Naive thymus-derived CD8-positive, alpha-beta T cell (primary cell): Measurements from ENCODE around the gene LMO4. TPM values are rescaled to one million over a fixed set of nuclear protein-coding genes. Genes with fewer than 3 reads are reported as not detected.

ENCODE experiments used
- ATAC-seq, 2 donors: fragments of 150-1000 bp; cut with Tn5 transposase in 1 of 2; sonication (Bioruptor Pico), chemical (Tn5 transposase) in 1 of 2; 1 replicate in 1 of 2; 2 replicates in 1 of 2; pipeline ENCODE4 v1.10.0; 2021; ENCODE audit warnings: mild to moderate bottlenecking in 2 of 2, moderate library complexity in 2 of 2
- POLR2A ChIA-PET: fragments of 350-600 bp; sonication (Branson Sonifier 250); formaldehyde crosslinking; loops from one replicate; lab custom pipeline; 2021; ENCODE audit warnings: antibody characterized with exemption; lab: Charles Lee
- DNase-seq, 10 donors: peaks; one replicate each; pipeline versions ENCODE4 v3.0.0 to v3.0.0-alpha.2; 2020 to 2022
- H3K27ac Mint-ChIP-seq, 10 donors: one replicate each; pipeline ENCODE4 v1.8.0; 2020 to 2022; ENCODE audit warnings: mild to moderate bottlenecking in 10 of 10, mixed read lengths in 10 of 10, moderate library complexity in 4 of 10, inconsistent platforms in 1 of 10
- H3K27me3 Mint-ChIP-seq, 5 donors: one replicate each; pipeline ENCODE4 v1.8.0; 2021 to 2022; ENCODE audit warnings: mixed read lengths in 5 of 5
- H3K36me3 Mint-ChIP-seq, 3 donors: one replicate each; pipeline ENCODE4 v1.8.0; 2020 to 2022; ENCODE audit warnings: mixed read lengths in 3 of 3, mild to moderate bottlenecking in 2 of 3, inconsistent platforms in 1 of 3
- H3K4me1 Mint-ChIP-seq, 4 donors: one replicate each; pipeline ENCODE4 v1.8.0; 2021 to 2022; ENCODE audit warnings: mixed read lengths in 4 of 4
- H3K4me3 Mint-ChIP-seq, 10 donors: one replicate each; pipeline ENCODE4 v1.8.0; 2020 to 2022; ENCODE audit warnings: mild to moderate bottlenecking in 10 of 10, mixed read lengths in 10 of 10, moderate library complexity in 6 of 10, inconsistent platforms in 1 of 10
- H3K9me3 Mint-ChIP-seq, 9 donors: one replicate each; pipeline ENCODE4 v1.8.0; 2020 to 2022; ENCODE audit warnings: mixed read lengths in 9 of 9, mild to moderate bottlenecking in 3 of 9, inconsistent platforms in 1 of 9, moderate library complexity in 1 of 9
- polyA plus RNA-seq, 3 donors: library from polyadenylated mRNA; unstranded; fragments of 300-500 nt; fragmentation: Illumina TruSeq; gene quantifications; one replicate each; pipeline ENCODE4 v1.2.3, GENCODE V29; 2021
- total RNA-seq, 8 experiments: library from RNA in 2 of 8; stranded (reverse) in 2 of 8; gene quantifications; one replicate each; pipeline ENCODE4 v1.2.3 and lab custom pipeline; 2021 to 2026

The LMO4 gene
- total and polyA plus RNA-seq, 5 experiments from 2014 or later: 6.8 to 19.4 (median 13.0) TPM

DNA sequence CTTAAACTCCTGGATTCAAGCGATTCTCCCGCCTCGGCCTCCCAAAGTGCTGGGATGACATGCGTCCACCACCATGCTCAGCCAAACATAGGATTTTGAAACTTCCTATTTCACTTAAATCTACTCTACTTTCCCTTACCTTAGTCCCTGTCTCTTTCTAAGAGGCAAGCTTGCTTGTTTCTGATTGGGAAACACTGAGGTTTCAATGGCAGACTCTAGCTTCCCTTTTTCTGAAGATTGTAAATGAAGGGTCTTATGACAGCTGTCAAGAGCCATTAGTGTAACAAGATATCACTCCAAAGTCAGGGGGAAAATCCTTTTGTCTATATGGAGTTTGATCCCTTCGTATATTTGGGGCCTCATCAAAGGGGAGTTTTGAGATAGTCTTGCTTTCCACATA lies 23.5 kb upstream of the LMO4 start:
- no peak for DNase-seq
- Mint-ChIP-seq H3K27ac (no peak overlapping the region), H3K4me1 (no peaks in the 10 kb centered on the region), H3K4me3 (no peak overlapping the region), H3K27me3 (peaks cover 0 to 15% (median 1%) of the 10 kb centered on the region in 5 donors), H3K36me3 (no peaks in the 10 kb centered on the region), H3K9me3 (no peaks in the 10 kb centered on the region)
- POLR2A ChIA-PET: no interaction called here
- no peak for ATAC-seq

- POLR2A ChIA-PET: no interaction called here
Measured at GRCh38 chr1:87305762-87306161, 22.9 kb upstream of the LMO4 start.

GRCh38 chr1:87307306-87307705 lies 21.4 kb upstream of the LMO4 start:
- no peaks in the 10 kb centered on the region for H3K4me1 Mint-ChIP-seq
- no peaks in the 10 kb centered on the region for H3K9me3 Mint-ChIP-seq
- no peak overlapping the region for H3K27ac Mint-ChIP-seq
- no peak overlapping the region for H3K4me3 Mint-ChIP-seq
- no peak for ATAC-seq
- no peaks in the 10 kb centered on the region for H3K36me3 Mint-ChIP-seq
- DNase-seq: no peak
- H3K27me3 Mint-ChIP-seq: peaks cover 0 to 18% (median 2%) of the 10 kb centered on the region in 5 donors
- POLR2A ChIA-PET: no interaction called here

More at GRCh38 chr1:87305762-87306161, 22.9 kb upstream of the LMO4 start:
- no peaks in the 10 kb centered on the region for H3K9me3 Mint-ChIP-seq
- H3K4me1 Mint-ChIP-seq: no peaks in the 10 kb centered on the region
- no peak overlapping the region for H3K27ac Mint-ChIP-seq
- H3K27me3 Mint-ChIP-seq: peaks cover 0 to 18% (median 2%) of the 10 kb centered on the region in 5 donors
- ATAC-seq (no peak), DNase-seq (no peak)
- H3K4me3 Mint-ChIP-seq: no peak overlapping the region
- no peaks in the 10 kb centered on the region for H3K36me3 Mint-ChIP-seq

DNA sequence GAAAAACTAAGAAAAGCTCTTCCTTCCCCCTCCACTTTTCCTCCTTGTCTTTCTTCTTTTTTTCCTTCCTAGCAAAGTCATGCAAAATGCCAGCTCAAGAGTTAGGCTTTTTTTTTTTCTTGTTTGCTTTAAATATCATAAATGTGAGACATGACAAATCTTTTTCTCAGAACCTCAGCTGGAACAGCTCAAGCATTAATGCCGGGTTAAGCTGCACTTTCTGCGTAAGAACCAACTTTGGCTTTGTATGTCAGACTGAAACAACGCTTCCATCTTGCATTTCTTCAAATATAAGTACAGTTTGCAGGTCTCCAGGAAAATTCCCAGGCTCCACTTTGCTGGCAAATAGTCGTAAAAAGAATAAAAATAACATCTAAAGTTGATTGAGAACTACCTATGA lies 20.7 kb upstream of the LMO4 start:
- Mint-ChIP-seq H3K27ac (peak overlapping the region in 2 of 10 donors; percentile 8 to 57), H3K4me1 (no peaks in the 10 kb centered on the region), H3K27me3 (peaks cover 0 to 18% (median 2%) of the 10 kb centered on the region in 5 donors), H3K9me3 (no peaks in the 10 kb centered on the region), H3K4me3 (no peak overlapping the region), H3K36me3 (no peaks in the 10 kb centered on the region)
- ATAC-seq (no peak), DNase-seq (no peak)
- POLR2A ChIA-PET: no interaction called here

- Mint-ChIP-seq H3K9me3 (no peaks in the 10 kb centered on the region), H3K27ac (no peak overlapping the region), H3K27me3 (peaks cover 0 to 31% (median 2%) of the 10 kb centered on the region in 5 donors), H3K4me3 (no peak overlapping the region), H3K36me3 (no peaks in the 10 kb centered on the region), H3K4me1 (peaks cover 0 to 5% (median 0%) of the 10 kb centered on the region in 4 donors)
- POLR2A ChIA-PET: no interaction called here
- ATAC-seq (no peak), DNase-seq (no peak)
Measured at GRCh38 chr1:87314091-87314490, 14.6 kb upstream of the LMO4 start.

DNA sequence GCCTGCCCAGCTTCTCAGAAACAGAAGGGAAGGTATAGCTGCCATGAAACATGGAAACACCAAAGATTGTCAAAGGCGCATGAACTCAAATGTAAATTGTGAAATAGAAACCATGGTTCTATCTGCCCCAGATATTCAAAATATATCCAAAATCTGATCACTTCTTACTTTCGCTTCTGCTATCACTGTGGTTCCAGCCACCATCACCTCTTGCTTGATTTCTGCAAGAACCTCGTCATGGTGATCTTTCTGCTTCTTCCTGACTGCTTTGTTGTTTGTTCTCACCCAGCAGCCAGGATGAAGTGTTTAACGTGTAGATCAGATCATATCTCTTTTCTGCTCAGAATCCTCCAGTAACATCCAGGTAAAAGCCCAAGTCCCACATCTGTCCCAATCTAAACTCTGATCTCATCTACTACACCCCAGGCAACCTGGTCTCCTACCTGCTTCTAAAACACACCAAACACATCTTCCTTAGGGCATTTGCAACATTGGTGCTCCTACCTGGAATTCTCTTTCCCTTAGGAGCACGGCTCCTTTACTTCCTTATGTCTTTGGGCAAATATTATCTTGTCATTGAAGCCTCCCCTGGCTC lies 10.5 kb upstream of the LMO4 start:
- Mint-ChIP-seq H3K36me3 (no peaks in the 10 kb centered on the region), H3K4me1 (peaks cover 0 to 5% (median 0%) of the 10 kb centered on the region in 4 donors), H3K27ac (peak overlapping the region in 1 of 10 donors; percentile 9), H3K27me3 (peaks cover 0 to 17% (median 4%) of the 10 kb centered on the region in 5 donors), H3K9me3 (no peaks in the 10 kb centered on the region), H3K4me3 (no peak overlapping the region)
- POLR2A ChIA-PET: no interaction called here
- no peak for ATAC-seq
- DNase-seq: no peak

- H3K27me3 Mint-ChIP-seq: peaks cover 0 to 17% (median 4%) of the 10 kb centered on the region in 5 donors
- peak overlapping the region in 1 of 10 donors; percentile 18 for H3K27ac Mint-ChIP-seq
- no peak for ATAC-seq
- POLR2A ChIA-PET: no interaction called here
- no peaks in the 10 kb centered on the region for H3K9me3 Mint-ChIP-seq
- H3K36me3 Mint-ChIP-seq: no peaks in the 10 kb centered on the region
- peaks cover 0 to 5% (median 0%) of the 10 kb centered on the region in 4 donors for H3K4me1 Mint-ChIP-seq
- H3K4me3 Mint-ChIP-seq: no peak overlapping the region
- no peak for DNase-seq
Measured at GRCh38 chr1:87318806-87319205, 9.9 kb upstream of the LMO4 start.

DNA sequence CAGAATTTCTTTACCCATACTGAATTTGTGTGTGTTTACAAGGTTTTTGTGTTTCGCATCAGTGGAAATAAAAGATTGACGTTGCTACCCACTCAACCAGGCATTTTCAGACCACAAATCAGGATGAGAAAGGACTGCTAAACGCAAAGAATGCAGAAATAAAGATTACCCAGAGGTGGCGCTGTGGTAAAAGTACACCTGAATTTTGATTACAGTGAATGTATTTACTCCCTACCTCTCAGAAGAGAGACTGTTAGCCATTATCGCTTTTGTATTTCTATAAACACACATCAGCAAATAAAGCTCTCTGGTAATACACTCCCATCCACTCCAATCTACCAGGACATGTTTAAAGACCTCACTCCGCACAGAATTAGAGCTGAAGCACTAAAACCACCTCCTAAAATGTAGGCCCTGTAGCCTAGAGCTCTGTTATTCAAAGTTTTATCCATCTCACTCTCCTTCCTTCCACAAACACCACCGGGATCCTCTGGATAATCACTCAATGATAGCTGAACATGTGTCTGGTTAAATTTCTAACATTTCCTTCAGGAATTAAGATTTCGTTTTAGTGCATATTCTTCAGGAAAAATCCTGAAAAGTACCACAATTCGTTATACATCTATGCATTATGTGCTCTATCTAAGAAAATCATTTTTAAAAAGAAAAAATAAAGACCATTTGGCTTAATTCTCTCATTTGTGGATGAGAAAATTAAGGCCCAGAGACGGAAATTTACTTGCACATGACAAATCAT lies 2.5 kb upstream of the LMO4 start:
- peaks cover 15 to 28% (median 27%) of the 10 kb centered on the region in 4 donors for H3K4me1 Mint-ChIP-seq
- peak; percentile 12 to 73 (median 50) for DNase-seq
- ATAC-seq: no peak
- peaks cover 0 to 2% (median 0%) of the 10 kb centered on the region in 5 donors for H3K27me3 Mint-ChIP-seq
- H3K4me3 Mint-ChIP-seq: peak overlapping the region in 4 of 10 donors; percentile 31 to 57 (median 40)
- POLR2A ChIA-PET: interaction anchor here (0.6 kb wide), 1 partner anchor 400 kb away, joined by 3 read pairs; no protein-coding TSS in a partner anchor
- no peaks in the 10 kb centered on the region for H3K9me3 Mint-ChIP-seq
- peak overlapping the region in 7 of 10 donors; percentile 11 to 80 (median 51) for H3K27ac Mint-ChIP-seq
- no peaks in the 10 kb centered on the region for H3K36me3 Mint-ChIP-seq

GRCh38 chr1:87327376-87328271 lies 1.1 kb upstream of the LMO4 start:
- Mint-ChIP-seq H3K36me3 (no peaks in the 10 kb centered on the region), H3K9me3 (no peaks in the 10 kb centered on the region), H3K27me3 (peaks cover 0 to 2% (median 0%) of the 10 kb centered on the region in 5 donors), H3K4me1 (peaks cover 22 to 39% (median 36%) of the 10 kb centered on the region in 4 donors), H3K27ac (peak overlapping the region; percentile 54 to 99 (median 95)), H3K4me3 (peak overlapping the region; percentile 89 to 98 (median 97))
- DNase-seq: no peak
- ATAC-seq: no peak
- POLR2A ChIA-PET: interaction anchor here (0.6 to 2.5 kb wide), 4 partner anchors 27 to 454 kb away, joined by 3 to 8 read pairs (median 4); partner anchors contain the start of genes HS2ST1 and SELENOF

- H3K4me1 Mint-ChIP-seq: peaks cover 28 to 53% (median 51%) of the 10 kb centered on the region in 4 donors
- ATAC-seq: peak; percentile 1 to 6
- H3K27me3 Mint-ChIP-seq: peaks cover 0 to 2% (median 0%) of the 10 kb centered on the region in 5 donors
- no peaks in the 10 kb centered on the region for H3K36me3 Mint-ChIP-seq
- DNase-seq: peak in 8 of 10 donors; percentile 17 to 47 (median 32)
- peak overlapping the region; percentile 85 to 97 (median 94) for H3K27ac Mint-ChIP-seq
- POLR2A ChIA-PET: interaction anchor here (0.6 to 2.5 kb wide), 5 partner anchors 22 to 1562 kb away, joined by 3 to 8 read pairs (median 4); partner anchors contain the start of genes HS2ST1, PKN2 and SELENOF
- peak overlapping the region; percentile 89 to 99 (median 95) for H3K4me3 Mint-ChIP-seq
- no peaks in the 10 kb centered on the region for H3K9me3 Mint-ChIP-seq
Measured at GRCh38 chr1:87329051-87329525, 408 bp downstream of the LMO4 start.

DNA sequence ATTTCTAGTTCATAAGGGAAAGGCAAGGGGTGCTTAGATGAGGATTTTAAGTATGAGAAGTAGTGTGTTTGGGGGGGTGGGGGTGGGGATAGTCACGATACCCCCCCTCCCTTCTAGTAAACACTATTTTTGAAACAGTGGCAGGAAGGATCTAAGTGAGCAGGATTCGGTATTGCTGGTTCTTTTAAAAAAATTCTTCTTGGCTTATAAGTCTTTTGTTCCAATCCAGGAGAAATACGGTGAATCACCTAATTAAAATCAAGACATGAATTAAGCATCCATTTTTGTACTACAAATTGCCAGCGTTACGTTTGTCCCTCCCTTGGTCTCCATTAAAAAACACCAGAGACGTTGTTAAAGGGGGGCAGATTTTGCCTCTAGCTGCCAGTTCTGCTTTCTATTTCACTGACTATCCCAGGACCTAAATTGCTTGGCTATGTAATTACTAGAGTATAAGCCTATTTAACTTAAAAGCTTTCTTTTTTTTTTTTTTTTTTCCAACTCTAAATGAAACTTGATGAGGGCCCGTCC lies 911 bp downstream of the LMO4 start:
- peaks cover 28 to 58% (median 56%) of the 10 kb centered on the region in 4 donors for H3K4me1 Mint-ChIP-seq
- H3K9me3 Mint-ChIP-seq: no peaks in the 10 kb centered on the region
- H3K27ac Mint-ChIP-seq: peak overlapping the region; percentile 85 to 97 (median 94)
- DNase-seq (peak in 4 of 10 donors; percentile 3 to 44 (median 33)), ATAC-seq (no peak)
- POLR2A ChIA-PET: interaction anchor here (0.6 to 2.5 kb wide), 5 partner anchors 10 to 1354 kb away, joined by 3 to 8 read pairs (median 4); partner anchors contain the start of genes HS2ST1, PKN2 and SELENOF
- peak overlapping the region; percentile 89 to 99 (median 95) for H3K4me3 Mint-ChIP-seq
- no peaks in the 10 kb centered on the region for H3K36me3 Mint-ChIP-seq
- peaks cover 0 to 2% (median 0%) of the 10 kb centered on the region in 5 donors for H3K27me3 Mint-ChIP-seq
